Mesenchymal stem cell (in vitro differentiated cells and primary cell): ENCODE results near the gene DLX1.

Experiments used
- DNase-seq: peaks from one replicate; pipeline ENCODE4 v3.0.0-alpha.2; 2013
- H2AFZ ChIP-seq: one replicate; pipeline ENCODE4 v1.6.1; 2013; ENCODE audit warnings: low read depth, mild to moderate bottlenecking, control low read depth, inconsistent platforms, low read length, moderate library complexity
- H2AK5ac ChIP-seq: 2 replicates; pipeline ENCODE4 v1.6.1; 2013; ENCODE audit warnings: low read length, moderate library complexity, mild to moderate bottlenecking, inconsistent platforms; ENCODE audit not compliant: severe bottlenecking
- H2BK120ac ChIP-seq: one replicate; pipeline ENCODE4 v1.6.1; 2013; ENCODE audit warnings: low read depth, mild to moderate bottlenecking, inconsistent platforms, low read length, moderate library complexity
- H2BK12ac ChIP-seq, 2 experiments: one replicate each; pipeline ENCODE4 v1.6.1; 2013; ENCODE audit warnings: inconsistent platforms in 2 of 2, low read length in 2 of 2, mild to moderate bottlenecking in 2 of 2, moderate library complexity in 2 of 2, control low read depth in 1 of 2
- H2BK15ac ChIP-seq: one replicate; pipeline ENCODE4 v1.6.1; 2013; ENCODE audit warnings: mild to moderate bottlenecking, low read depth, inconsistent platforms; ENCODE audit not compliant: poor library complexity, severe bottlenecking
- H2BK5ac ChIP-seq: 2 replicates; pipeline ENCODE4 v1.6.1; 2013; ENCODE audit warnings: low read depth, mild to moderate bottlenecking, low read length, control low read depth, inconsistent platforms; ENCODE audit not compliant: poor library complexity, severe bottlenecking
- H3K14ac ChIP-seq, 2 experiments: one replicate each; pipeline ENCODE4 v1.6.1; 2013; ENCODE audit warnings: inconsistent platforms in 2 of 2, low read length in 2 of 2, control low read depth in 1 of 2, mild to moderate bottlenecking in 1 of 2, moderate library complexity in 1 of 2
- H3K18ac ChIP-seq, 2 experiments: one replicate each; pipeline ENCODE4 v1.6.1; 2013; ENCODE audit warnings: inconsistent platforms in 2 of 2, low read length in 2 of 2, control low read depth in 1 of 2, low read depth in 1 of 2, mild to moderate bottlenecking in 1 of 2
- H3K23ac ChIP-seq, 2 experiments: one replicate each; pipeline ENCODE4 v1.6.1; 2013; ENCODE audit warnings: inconsistent platforms in 2 of 2, low read length in 2 of 2, mild to moderate bottlenecking in 2 of 2, moderate library complexity in 2 of 2, control low read depth in 1 of 2
- H3K27ac ChIP-seq: 2 replicates; pipeline ENCODE4 v1.5.1; 2013; ENCODE audit warnings: mild to moderate bottlenecking, moderate library complexity, low read length, control low read depth, inconsistent platforms; ENCODE audit not compliant: poor library complexity, severe bottlenecking
- H3K27me3 ChIP-seq, 2 experiments: 2 replicates each; pipeline versions ENCODE4 v1.6.1 to v1.7.0; 2013; ENCODE audit warnings: low read length in 2 of 2, mild to moderate bottlenecking in 2 of 2, moderate library complexity in 2 of 2, control low read depth in 1 of 2, inconsistent platforms in 1 of 2; ENCODE audit not compliant: control insufficient read depth in 1 of 2, insufficient read depth in 1 of 2
- H3K36me3 ChIP-seq, 2 experiments: 2 replicates each; pipeline versions ENCODE4 v1.6.1 to v1.7.0; 2013; ENCODE audit warnings: low read length in 2 of 2, control low read depth in 1 of 2, inconsistent platforms in 1 of 2, low read depth in 1 of 2, mild to moderate bottlenecking in 1 of 2; ENCODE audit not compliant: insufficient read depth in 2 of 2, control insufficient read depth in 1 of 2
- H3K4ac ChIP-seq, 2 experiments: one replicate each; pipeline ENCODE4 v1.6.1; 2013; ENCODE audit warnings: inconsistent platforms in 2 of 2, low read length in 2 of 2, mild to moderate bottlenecking in 2 of 2, moderate library complexity in 2 of 2, control low read depth in 1 of 2, low read depth in 1 of 2
- H3K4me1 ChIP-seq: 2 replicates; pipeline ENCODE4 v1.6.1; 2013; ENCODE audit warnings: low read depth, low read length, control low read depth; ENCODE audit not compliant: control insufficient read depth, insufficient read depth
- H3K4me2 ChIP-seq: 2 replicates; pipeline ENCODE4 v1.6.1; 2013; ENCODE audit warnings: low read length, mild to moderate bottlenecking, inconsistent platforms; ENCODE audit not compliant: poor library complexity, severe bottlenecking
- H3K4me3 ChIP-seq, 2 experiments: 2 replicates each; pipeline versions ENCODE4 v1.5.1 to v1.7.0; 2013; ENCODE audit warnings: low read length in 2 of 2, mild to moderate bottlenecking in 2 of 2, control low read depth in 1 of 2, low read depth in 1 of 2; ENCODE audit not compliant: insufficient read depth in 1 of 2
- H3K79me1 ChIP-seq: replicated peaks from 2 replicates; pipeline ENCODE4 v1.6.1; 2013; ENCODE audit warnings: mild to moderate bottlenecking, control low read depth, low read length, inconsistent platforms; ENCODE audit not compliant: poor library complexity, severe bottlenecking
- H3K9ac ChIP-seq: 2 replicates; pipeline ENCODE4 v1.7.0; 2013; ENCODE audit warnings: mild to moderate bottlenecking, low read length, moderate library complexity
- H3K9me3 ChIP-seq: 2 replicates; pipeline ENCODE4 v1.7.0; 2013; ENCODE audit warnings: mild to moderate bottlenecking, low read length; ENCODE audit not compliant: control insufficient read depth
- H4K8ac ChIP-seq: one replicate; pipeline ENCODE4 v1.6.1; 2013; ENCODE audit warnings: inconsistent platforms, mild to moderate bottlenecking, low read length, moderate library complexity
- H4K91ac ChIP-seq: one replicate; pipeline ENCODE4 v1.6.1; 2013; ENCODE audit warnings: mild to moderate bottlenecking, low read length, inconsistent platforms
- WGBS: methylation state at CpG from one replicate; pipeline ENCODE4 v1.1.7; 2013; ENCODE audit warnings: mixed read lengths; 5-methylcytosine and 5-hydroxymethylcytosine counted together

The DLX1 gene

GRCh38 chr2:172095146-172095904, 10.0 kb downstream of the DLX1 start:
- Histone ChIP-seq H2BK12ac (no peak overlapping the region), H3K79me1 (no peaks in the 10 kb centered on the region), H3K14ac (no peak overlapping the region), H3K18ac (peak overlapping the region in 1 of 2 experiments; percentile 43), H3K23ac (peak overlapping the region in 1 of 2 experiments; percentile 14), H3K4me1 (peaks cover 55% of the 10 kb centered on the region), H2BK15ac (no peak overlapping the region), H3K4me3 (peak overlapping the region; percentile 45 to 74), H2AK5ac (no peak overlapping the region), H3K4me2 (peak overlapping the region; percentile 93), H4K8ac (peak overlapping the region; percentile 45), H3K9ac (peak overlapping the region; percentile 36), H4K91ac (no peak overlapping the region), H3K27ac (no peak overlapping the region), H3K4ac (no peak overlapping the region), H2AFZ (no peak overlapping the region), H3K9me3 (no peaks in the 10 kb centered on the region), H2BK120ac (no peak overlapping the region), H3K27me3 (peaks cover 72 to 94% of the 10 kb centered on the region in 2 experiments), H3K36me3 (no peaks in the 10 kb centered on the region), H2BK5ac (no peak overlapping the region)
- under 1% methylated on average over 38 of the region's 51 CpGs for WGBS
- peak; percentile 70 for DNase-seq

- no peaks in the 10 kb centered on the region for H3K79me1 ChIP-seq
- no peak overlapping the region for H2BK5ac ChIP-seq
- peak overlapping the region; percentile 93 for H3K4me2 ChIP-seq
- no peak overlapping the region for H2AK5ac ChIP-seq
- H3K4ac ChIP-seq: no peak overlapping the region
- H2BK120ac ChIP-seq: no peak overlapping the region
- no peaks in the 10 kb centered on the region for H3K36me3 ChIP-seq
- H4K8ac ChIP-seq: no peak overlapping the region
- no peak overlapping the region for H4K91ac ChIP-seq
- H3K4me1 ChIP-seq: peaks cover 60% of the 10 kb centered on the region
- no peak overlapping the region for H3K14ac ChIP-seq
- H2AFZ ChIP-seq: no peak overlapping the region
- no peak overlapping the region for H3K27ac ChIP-seq
- H3K27me3 ChIP-seq: peaks cover 72 to 94% of the 10 kb centered on the region in 2 experiments
- H3K4me3 ChIP-seq: peak overlapping the region; percentile 34 to 74
- peak overlapping the region; percentile 50 to 61 for H3K18ac ChIP-seq
- no peak overlapping the region for H3K9ac ChIP-seq
- H3K9me3 ChIP-seq: no peaks in the 10 kb centered on the region
- WGBS: 2% methylated on average over 23 of the region's 40 CpGs
- peak overlapping the region in 1 of 2 experiments; percentile 54 for H2BK12ac ChIP-seq
- peak overlapping the region in 1 of 2 experiments; percentile 36 for H3K23ac ChIP-seq
- no peak for DNase-seq
- H2BK15ac ChIP-seq: peak overlapping the region; percentile 90
Observed at GRCh38 chr2:172095905-172096625, 10.8 kb downstream of the DLX1 start.

GRCh38 chr2:172096626-172097547, 11.6 kb downstream of the DLX1 start:
- Histone ChIP-seq H3K23ac (peak overlapping the region in 1 of 2 experiments; percentile 36), H3K27ac (no peak overlapping the region), H3K4me3 (peak overlapping the region; percentile 34 to 72), H4K8ac (no peak overlapping the region), H3K9ac (peak overlapping the region; percentile 58), H3K4ac (no peak overlapping the region), H2BK15ac (no peak overlapping the region), H3K14ac (no peak overlapping the region), H3K4me1 (peaks cover 68% of the 10 kb centered on the region), H3K9me3 (no peaks in the 10 kb centered on the region), H2BK5ac (no peak overlapping the region), H2BK120ac (peak overlapping the region; percentile 6), H2BK12ac (peak overlapping the region in 1 of 2 experiments; percentile 15), H3K79me1 (no peaks in the 10 kb centered on the region), H3K36me3 (no peaks in the 10 kb centered on the region), H3K4me2 (peak overlapping the region; percentile 93), H4K91ac (no peak overlapping the region), H3K18ac (peak overlapping the region; percentile 50 to 71), H2AK5ac (no peak overlapping the region), H3K27me3 (peaks cover 75 to 94% of the 10 kb centered on the region in 2 experiments), H2AFZ (no peak overlapping the region)
- DNase-seq: peak; percentile 73
- WGBS: under 1% methylated on average over 42 of the region's 55 CpGs
